Measurements from ENCODE around the gene KANK2.
A peak's percentile ranks its signal among the peaks of the same experiment; 100 is the strongest.
"Not testable (repeated sequence)": the region's sequence is repeated elsewhere in the genome, so short reads cannot be mapped to it uniquely, and the experiment has no call there.

Gene KANK2

DNA sequence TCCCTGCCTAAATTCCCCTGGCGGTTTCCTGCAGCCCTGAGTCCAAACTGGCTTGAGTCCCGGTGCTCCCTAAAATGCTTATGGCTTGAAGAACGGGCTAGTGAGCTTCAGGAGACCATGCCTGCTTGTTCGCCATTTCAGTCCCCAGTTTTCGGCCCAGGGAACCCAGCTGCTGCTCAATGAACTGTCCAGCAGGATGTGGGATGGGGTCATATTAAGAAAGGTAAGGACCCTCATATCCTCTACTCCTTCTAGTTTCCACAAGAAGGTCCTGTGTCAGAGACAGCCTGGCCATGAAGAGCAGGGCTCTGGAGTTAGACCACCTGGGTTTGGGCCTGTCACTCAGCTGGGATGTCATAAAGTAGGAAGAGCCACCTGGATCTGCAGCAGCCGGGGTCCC, 24.8 kb downstream of the KANK2 start:
- DNase-seq (ENCODE audit: low spot score), result no peak

DNA sequence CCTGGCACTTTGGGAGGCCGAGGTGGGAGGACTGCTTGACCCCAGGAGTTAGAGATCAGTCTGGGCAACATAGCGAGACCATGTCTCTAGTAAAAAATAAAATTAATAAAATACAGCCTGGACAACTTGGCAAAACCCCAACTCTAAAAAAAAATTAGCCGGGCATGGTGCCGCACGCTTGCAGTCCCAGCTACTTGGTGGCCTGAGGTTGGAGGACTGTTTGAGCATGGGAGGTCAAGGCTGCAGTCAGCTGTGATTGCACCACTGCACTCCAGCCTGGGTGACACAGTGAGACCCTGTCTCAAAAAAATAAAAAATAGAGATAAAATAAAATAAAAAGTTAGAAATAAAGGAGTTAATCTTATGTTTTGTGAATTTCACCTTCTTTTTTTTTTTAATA, 26.2 kb downstream of the KANK2 start:
- DNase-seq (ENCODE audit: low spot score), result no peak

DNA sequence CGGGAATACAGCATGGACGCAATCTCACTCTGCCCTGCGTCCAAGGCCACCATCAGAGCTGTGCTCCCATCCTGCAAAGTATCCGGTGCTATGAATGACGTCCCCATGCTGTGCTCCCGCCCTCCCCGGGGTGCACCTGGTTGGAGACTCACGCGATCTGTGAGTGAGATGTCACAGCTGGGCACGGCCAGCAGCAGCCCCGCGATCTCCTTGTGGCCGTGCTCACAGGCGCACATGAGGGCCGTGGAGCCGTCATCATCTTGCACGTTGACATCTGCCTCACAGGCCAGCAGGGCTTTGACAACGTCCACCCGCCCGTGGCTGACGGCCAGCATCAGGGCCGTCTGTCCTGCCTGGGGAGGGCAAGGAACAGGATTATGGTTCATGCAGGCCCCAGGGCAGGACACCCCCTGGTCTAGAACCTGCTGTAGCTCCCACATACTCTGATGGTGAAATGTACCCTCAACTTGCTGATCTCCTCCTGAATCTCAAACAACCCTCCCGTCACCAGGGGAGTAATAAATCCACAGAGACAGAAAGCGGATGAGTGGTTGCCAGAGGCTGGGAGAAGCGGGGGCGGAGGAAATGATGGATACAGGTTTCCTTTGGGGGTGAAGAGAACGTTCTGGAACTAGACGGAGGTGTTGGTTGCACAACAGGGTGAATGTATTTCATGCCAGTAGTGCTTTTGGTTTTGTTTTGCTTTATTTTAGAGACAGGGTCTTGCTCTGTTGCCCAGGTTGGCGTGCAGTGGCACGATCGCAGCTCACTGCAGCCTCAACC, 27.3 kb downstream of the KANK2 start:
- DNase-seq (ENCODE audit: low spot score), result no peak

DNA sequence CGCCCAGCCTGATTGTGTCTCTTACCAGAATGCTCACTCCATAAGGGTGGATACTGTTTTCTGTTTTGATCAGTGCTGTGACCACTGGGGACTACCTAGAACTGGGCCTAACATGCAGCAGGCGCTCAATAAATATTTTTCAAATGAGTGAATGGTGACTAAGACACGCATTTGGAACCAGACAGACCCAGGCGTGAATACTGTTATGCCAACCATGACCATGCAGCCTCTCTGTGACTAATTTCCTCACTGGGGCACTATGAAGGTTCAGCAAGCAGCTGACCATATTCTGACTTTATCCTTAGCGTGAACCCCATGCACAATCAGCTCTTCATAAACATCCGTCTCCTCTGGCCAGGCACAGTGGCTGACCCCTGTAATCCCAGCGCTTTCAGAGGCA, 28.8 kb downstream of the KANK2 start:
- DNase-seq (ENCODE audit: low spot score), result no peak

DNA sequence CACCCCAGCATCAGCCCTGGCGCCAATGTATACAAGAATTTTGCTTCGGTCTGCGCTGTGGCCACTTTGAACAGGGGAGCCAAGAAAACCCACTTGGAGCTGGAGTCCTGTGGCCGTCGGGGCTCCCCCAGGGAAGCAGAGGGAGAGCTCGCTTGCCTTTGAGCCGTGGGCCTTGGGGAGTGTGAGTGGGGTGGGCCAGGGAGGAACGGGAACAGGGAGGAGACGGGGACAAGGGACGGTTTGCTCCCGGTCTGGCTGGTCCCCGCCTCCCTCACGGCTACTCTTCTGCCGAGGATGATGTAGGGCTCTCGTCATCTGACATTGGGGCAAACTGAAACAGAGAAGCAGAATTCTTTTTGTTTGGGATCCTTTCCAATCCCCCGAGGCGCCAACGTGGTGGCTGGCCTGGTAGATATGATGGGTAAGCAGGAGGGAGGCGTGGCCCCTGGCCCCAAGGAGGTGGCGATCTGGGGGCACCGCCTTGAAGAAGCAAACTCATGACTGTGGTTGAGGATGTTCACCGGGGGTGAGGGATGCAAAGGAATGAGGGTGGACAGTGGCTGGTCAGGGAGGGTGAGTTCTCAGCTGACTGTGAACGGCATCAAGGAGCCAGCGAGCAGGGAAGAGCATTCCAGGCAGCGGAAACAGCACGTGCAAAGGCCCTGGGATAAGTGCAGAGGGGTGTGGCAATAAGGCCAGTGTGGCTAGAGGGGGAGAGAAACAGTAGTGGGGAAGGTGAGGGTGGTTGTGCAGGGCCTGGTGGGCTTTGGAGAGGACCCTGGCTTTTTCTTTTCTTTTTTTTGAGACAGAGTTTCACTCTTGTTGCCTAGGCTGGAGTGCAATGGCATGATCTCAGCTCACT, 30.8 kb downstream of the KANK2 start:
- DNase-seq (ENCODE audit: low spot score), result no peak

DNA sequence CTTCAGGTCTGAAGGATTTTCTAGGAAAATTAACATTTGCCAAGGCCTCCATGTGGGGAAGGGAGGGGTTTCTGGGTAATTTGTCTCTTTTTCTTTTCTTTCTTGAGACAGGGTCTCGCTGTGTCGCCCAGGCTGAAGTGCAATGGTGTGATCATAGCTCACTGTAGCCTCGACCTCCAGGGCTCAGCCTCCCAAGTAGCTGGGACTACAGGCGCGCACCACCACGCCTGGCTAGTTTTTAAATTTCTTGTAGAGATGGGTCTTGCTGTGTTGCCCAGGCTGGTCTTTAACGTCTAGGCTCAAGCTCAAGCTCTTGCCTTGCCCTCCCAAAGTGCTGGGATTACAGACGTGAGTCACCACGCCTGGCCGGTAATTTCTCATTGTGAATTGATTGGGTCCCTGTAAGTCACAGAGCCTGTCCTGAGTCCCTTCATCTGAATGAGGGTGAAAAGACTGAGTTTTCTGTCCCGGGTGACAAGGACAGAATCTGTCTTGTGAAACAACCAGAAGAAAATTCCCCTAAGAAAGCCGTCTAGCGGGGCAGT, 31.8 kb downstream of the KANK2 start:
- DNase-seq (ENCODE audit: low spot score), result no peak

DNA sequence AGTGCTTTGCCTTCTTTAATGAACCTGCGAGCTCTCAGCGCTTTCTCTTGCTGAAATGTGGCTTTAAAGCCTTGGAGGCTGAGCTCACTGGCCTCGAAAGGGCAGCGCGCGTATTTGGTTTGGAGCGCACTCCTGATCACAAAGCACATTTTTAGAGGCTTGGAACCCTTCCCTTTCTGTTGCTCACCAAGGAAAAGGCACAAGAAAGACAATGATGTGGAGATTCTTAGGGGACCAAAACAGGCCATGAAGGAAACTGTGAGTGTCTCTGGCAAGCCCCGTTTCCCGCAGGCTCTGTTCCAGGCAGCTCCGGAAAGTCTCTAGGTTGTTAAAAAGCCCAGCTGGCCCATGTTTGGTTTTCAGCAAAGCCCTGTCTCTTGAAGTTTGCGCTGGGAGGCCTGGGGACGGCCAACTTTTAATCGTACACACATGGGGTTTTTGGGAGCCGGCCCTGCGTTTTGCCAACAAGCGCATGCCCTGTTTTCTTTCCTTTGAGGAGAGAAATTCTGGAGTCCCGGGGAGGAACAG, 32.4 kb downstream of the KANK2 start:
- DNase-seq (ENCODE audit: low spot score), result no peak

DNA sequence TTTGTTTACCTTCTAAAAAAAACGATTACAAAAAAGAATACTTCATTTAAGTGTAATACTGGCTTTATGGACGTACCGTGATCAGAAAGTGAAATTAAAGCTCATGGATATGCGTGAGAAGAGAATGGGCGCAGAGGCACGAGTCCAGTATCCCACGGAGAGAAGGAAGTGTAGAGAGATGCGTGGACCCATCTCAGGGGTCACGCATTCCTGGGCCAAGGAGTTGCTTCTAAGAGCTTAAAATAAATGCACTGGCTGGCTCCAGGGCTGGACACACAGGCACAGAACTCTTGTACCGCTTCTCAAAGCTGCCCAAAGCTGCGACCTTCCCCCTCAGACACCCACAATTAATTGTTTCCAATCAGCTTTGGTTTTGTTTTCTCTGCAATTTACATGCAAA, 33.0 kb downstream of the KANK2 start:
- DNase-seq (ENCODE audit: low spot score), result no peak

DNA sequence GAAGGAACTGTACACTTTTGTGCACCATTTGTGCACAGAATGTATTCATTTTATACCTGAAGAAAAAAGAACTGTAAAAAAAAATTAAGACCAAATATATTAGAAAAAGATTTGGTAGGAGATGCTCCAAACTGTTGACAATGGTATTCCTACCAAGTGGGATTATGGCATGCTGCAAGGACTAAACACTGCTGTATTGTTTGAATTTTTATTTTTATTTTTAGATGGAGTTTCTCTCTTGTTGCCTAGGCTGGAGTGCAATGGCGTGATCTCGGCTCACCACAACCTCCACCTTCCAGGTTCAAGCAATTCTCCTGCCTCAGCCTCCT, 36.9 kb downstream of the KANK2 start:
- not testable (repeated sequence) for DNase-seq (ENCODE audit: low spot score)

DNA sequence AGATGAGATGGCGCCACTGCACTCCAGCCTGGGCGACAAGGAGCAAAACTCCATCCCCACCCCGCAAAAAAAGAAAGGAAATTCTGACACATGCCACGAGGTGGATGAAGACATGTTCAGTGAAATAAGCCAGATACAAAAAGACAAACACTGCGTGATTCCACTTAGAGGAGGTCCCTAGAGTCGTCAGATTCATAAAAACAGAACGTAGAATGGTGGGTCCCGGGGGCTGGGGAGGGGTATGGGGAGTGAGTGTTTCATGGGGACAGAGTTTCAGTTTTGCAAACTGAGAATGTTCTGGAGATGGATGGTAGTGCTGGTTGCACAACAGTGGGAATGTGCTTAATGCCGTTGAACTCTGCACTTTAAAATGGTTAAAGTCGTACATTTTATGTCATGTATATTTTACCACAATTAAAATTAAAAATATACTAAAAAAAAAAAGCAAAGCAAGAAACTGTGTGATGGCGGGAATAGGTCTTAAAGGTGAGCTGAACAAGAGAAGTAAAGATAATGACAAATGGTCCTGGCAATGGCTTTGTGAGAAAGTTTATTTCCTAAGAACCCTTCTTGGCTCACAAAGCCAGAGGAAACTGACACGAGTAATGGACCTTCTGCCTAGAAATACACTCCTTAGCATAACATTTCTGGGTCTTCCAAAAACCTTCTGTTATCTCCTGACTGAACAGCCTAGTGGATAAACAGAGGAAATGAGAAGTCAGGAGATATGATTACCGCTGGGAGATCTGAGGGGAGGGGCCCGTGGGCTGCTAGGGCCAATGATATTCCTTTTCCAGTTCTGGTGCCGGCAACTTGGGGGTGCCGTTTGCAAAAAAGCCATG, 37.5 kb downstream of the KANK2 start:
- DNase-seq (ENCODE audit: low spot score), result no peak

DNA sequence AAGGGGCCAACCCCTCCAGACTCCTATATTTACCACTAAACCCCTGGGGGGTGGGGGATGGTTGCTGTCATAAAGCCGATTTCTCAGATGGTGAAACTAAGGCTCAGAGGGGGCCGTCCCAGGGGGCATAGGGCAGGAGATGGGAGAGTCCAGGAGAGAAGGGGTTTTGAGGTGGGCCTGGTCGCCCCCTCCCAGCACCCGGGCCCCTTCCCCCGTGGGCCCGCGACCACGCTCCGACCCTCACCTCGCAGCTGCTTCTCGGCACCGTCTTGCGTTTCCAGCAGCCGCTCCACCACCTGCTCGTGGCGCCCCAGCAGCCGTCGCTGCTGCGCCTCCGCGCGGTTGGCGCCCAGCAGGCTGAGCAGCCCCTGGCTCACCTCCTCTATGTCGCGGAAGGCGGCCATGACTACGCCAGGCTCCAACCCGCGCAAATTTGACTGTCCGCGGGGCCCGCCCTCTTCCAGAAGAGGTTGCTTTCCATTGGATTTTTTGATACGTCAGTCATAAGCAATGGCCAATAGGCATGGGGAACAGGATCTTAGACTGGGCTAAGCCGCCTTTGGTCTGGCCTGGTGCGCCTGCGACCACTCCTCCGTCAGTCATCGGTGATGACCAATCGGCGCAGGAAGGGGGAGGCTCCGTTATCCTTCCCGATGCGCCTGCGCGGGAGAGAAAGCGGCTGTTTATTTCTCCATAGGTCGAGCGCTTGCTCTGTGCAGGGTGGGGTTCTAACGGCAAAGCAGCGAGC, 41.8 kb downstream of the KANK2 start, which contains the start of gene SPC24:
SPC24 (minus strand) TSS at position 410 of the 748 bp plus-strand sequence; CDS start at position 404, 6 bp downstream.
- peak; percentile 100 for DNase-seq (ENCODE audit: low spot score)

DNA sequence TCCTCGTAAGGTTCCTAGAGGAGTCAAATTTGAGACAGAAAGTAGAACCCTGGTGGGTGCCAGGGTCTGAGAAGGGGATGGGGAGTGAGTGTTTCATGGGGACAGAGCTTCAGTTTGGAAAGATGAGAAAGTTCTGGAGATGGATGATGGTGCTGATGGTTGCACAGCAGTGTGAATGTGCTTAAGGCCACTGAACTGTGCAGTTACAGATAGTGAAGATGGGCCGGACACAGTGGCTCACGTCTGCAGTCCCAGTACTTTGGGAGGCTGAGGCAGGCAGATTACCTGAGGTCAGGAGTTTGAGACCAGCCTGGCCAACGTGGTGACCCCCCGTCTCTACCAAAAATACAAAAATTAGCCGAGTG, 42.7 kb downstream of the KANK2 start:
- no peak for DNase-seq (ENCODE audit: low spot score)

DNA sequence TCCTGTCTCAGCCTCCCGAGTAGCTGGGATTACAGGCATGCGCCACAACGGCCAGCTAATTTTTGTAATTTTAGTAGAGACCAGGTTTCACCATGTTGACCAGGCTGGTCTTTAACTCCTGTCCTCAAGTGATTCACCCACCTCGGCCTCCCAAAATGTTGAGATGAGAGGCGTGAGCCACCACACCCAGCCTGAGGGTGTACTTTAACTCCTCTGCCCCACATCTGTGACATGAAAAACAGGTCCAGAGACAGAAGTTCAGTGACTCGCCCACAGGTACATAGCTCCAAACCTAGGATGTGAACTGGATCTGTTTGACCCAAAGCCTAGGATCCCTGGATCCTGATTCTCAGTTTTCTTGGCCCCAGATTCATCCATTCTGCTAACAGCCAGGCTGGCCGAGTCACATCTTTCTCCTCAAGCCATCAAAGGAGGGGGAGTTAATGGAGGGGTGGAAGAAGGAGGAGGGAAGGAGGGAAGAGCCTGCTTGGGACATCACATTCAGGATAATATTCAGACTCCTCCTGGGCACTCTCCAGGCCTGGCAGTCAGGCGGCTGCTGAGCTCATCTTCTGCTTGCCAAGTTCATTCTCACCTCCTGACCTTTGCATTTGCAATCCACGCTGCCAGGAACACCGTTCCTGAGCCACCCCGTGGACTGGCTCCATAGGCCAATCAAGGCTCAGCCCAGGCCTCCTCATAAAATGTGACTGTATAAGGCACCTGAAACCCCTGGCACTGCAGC, 44.9 kb downstream of the KANK2 start:
- DNase-seq (ENCODE audit: low spot score), result no peak

DNA sequence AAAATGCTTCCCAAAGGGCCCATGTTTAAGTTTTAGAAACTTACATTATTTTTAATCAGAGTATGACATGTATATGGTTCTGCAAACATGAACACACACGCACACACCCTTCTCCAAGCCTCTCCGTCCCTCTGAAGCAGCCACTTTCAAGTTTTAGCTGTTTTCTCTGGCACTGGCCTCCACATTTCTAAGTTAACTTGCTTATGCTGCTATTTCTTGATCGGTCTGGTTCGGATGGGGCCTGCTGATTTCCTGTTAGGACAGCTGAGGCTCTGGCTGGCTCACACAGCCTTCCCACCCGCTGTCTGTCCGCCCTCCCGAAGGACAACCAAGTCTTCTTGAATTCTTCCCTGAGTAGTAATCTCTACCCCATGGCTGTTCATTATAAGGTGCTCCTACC, 46.2 kb downstream of the KANK2 start:
- DNase-seq (ENCODE audit: low spot score), result no peak

DNA sequence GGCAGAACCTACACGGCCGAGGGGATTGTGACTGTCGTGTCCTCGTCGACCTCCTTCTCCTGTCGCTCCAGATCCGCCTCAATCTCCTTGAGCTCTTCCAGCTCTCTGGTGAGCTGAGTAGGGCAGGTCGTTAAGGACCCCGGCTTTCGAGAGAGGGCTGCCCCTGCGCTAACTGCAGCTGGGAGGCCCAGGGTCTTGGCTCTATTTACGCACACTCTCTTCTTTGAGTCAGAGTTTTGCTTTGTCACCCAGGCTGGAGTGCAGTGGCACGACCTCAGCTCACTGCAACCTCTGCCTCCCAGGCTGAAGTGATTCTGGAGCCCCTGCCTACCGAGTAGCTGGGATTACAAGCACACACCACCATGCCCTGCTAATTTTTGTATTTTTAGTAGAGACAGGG, 49.3 kb downstream of the KANK2 start:
- DNase-seq (ENCODE audit: low spot score), result no peak

DNA sequence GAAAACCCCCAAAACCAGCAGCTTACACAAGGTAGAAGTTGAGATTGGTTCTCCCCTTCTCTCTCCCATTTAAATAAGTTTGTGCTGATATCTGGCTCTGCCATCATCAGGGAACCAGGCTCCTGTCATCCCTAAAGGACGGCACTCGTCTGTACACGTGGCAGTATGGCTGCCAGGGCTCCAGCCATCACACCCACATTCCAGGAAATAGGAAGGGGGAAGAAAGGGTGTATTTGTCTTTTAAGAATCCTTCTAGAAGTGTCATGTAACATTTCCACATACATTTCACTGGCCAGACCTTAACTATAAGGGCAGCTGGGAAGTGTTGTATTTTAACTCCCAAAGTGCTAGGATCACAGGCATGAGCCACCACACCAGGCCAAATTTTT, 51.8 kb downstream of the KANK2 start:
- DNase-seq (ENCODE audit: low spot score), result no peak

DNA sequence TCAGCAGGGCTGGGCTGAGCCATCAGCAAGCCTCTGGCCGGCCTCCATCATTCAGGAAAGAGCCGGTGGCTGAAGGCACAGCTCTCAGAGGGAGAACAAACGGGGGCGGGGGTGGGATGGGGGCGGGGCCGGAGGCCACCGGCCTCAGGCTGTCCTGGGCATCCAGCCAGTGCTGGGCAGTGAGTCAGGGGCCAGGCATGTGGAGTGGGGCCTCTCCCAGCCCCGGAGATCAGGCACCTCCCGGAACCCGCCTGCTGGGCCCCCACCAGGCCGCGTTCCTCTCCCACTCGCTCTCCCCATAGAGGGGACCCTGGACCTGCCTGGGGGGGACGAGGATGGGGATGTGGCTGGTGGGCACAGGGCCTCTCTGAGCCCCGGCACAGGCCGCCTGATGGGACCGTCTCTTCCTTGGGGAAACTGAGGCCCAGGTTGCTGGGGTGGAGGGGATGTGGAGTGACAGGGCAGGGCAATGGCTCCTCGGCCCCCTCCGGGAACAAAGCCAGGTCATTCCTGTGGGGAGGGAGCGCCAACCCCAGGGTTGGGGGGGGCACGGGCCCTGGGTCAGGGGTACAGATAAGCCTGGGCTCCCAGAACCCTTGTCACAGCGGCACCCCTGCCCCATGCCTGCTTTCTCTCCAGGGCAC, 54.7 kb downstream of the KANK2 start:
- DNase-seq (ENCODE audit: low spot score), result peak; percentile 77

DNA sequence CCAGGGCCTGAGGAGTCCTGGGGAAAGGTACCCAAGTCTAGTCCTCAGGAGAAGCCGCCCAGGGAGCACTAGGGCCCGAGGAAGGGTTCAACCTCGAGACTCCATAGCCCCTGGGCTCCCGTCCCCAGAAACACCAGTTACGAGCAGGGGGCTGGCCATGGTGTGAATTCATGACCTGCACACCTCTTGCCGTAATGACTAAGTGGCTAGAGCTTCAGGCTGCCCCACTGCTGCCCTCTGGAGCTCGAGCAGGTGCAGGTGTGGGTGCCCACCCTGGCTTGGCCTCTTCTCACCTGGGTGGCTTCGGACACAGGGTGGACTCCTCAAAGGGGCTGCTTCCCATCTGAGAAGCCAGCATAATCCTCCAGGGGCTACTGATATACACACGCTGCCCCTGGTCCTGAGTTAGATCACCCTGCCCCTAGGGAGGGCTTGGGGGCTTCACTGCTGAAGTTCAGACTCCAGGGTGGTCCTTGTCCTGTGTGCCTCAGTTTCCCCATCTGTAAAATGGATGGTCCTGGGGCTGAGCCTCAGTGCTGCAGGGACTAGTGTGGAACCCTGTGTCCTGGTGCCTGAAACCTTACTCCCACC, 55.3 kb downstream of the KANK2 start:
- DNase-seq (ENCODE audit: low spot score), result peak; percentile 16

DNA sequence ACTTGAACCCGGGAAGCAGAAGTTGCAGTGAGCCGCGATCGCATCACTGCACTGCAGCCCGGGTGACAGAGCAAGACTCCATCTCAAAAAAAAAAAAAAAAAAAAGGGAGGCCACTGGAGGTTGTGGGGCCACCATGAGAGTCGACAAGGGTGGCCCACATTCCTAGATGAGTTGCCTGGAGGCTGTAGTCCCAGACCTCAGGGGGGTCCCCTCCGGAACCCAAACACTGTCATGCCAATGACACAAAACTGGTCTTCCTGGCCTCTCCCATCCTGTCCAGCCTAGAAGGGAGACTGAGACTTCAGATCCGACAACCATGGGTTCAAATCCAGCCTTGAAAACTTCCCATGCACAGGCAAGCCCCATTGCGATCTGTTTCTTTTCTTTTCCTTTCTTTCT, 56.4 kb downstream of the KANK2 start:
- no peak for DNase-seq (ENCODE audit: low spot score)
